GM12865 (cell line): ENCODE results near the gene MEGF11.

Experiments
- DNase-seq: peaks from one replicate; pipeline ENCODE4 v3.0.0; 2010; ENCODE audit warnings: low read depth
- H3K4me3 ChIP-seq: 2 replicates; pipeline ENCODE4 v1.5.1; 2011; ENCODE audit warnings: mild to moderate bottlenecking, low read depth, low read length, control low read depth
- TF ChIP-seq, protein P1 (sequence below): IDR thresholded peaks from 2 replicates; pipeline ENCODE4 v1.5.1; 2011; ENCODE audit warnings: low read length, control low read depth, low read depth, inconsistent platforms; ENCODE audit not compliant: insufficient read depth; ENCODE audit errors: missing control alignments

The MEGF11 gene

DNA sequence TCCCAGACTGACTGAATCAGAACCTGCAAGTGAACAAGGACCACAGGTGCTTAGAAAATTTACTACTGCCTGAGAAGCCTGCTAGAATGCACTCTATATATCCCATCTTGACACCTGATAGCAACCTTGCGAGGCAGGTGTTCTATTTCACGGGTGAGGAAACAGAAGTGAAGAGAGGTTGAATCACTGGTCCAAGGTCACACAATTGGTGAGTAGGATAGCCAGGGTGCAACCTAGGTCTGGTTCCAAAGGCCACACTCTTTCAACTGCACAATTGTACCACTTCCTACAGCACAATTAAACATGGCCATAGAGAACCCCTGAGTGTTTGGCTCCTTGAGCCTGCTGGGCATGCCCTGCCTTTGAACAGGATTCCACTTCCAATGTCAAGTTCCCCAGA, 297.2 kb downstream of the MEGF11 start:
- DNase-seq = no peak
- TF ChIP-seq, protein P1, sequence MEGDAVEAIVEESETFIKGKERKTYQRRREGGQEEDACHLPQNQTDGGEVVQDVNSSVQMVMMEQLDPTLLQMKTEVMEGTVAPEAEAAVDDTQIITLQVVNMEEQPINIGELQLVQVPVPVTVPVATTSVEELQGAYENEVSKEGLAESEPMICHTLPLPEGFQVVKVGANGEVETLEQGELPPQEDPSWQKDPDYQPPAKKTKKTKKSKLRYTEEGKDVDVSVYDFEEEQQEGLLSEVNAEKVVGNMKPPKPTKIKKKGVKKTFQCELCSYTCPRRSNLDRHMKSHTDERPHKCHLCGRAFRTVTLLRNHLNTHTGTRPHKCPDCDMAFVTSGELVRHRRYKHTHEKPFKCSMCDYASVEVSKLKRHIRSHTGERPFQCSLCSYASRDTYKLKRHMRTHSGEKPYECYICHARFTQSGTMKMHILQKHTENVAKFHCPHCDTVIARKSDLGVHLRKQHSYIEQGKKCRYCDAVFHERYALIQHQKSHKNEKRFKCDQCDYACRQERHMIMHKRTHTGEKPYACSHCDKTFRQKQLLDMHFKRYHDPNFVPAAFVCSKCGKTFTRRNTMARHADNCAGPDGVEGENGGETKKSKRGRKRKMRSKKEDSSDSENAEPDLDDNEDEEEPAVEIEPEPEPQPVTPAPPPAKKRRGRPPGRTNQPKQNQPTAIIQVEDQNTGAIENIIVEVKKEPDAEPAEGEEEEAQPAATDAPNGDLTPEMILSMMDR = no peak

GRCh38 chr15:65954289-65954741, 299.2 kb downstream of the MEGF11 start:
- no peak for DNase-seq
- TF ChIP-seq, protein P1 = no peak
- H3K4me3 ChIP-seq = no peak overlapping the region

More for the DNA sequence above, 297.2 kb downstream of the MEGF11 start:
- H3K4me3 ChIP-seq = no peak overlapping the region

DNA sequence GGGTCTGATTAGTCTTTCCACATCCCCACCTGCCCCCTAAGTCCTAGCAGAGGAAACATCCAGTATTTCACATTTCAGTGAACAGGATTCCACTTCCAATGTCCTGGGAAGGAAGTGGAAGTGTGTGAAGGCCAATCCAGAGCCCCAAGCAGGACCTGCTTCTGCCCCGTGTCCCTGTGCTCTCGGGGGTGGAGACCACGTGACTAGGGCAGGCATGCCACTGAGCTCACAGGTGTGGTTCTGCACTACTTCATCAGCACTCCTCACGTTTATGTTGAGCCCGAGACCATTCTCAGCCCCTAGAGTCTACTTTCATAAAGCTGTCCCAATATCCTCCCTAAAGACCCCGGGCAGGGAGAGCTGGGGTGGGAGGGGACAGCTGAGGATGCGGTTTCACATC, 299.9 kb downstream of the MEGF11 start:
- no peak for DNase-seq
- TF ChIP-seq, protein P1 = no peak
- no peak overlapping the region for H3K4me3 ChIP-seq

- TF ChIP-seq, protein P1 = no peak
- no peak overlapping the region for H3K4me3 ChIP-seq
- peak; percentile 22 for DNase-seq
Measured at GRCh38 chr15:65952391-65953053, 301.0 kb downstream of the MEGF11 start.

DNA sequence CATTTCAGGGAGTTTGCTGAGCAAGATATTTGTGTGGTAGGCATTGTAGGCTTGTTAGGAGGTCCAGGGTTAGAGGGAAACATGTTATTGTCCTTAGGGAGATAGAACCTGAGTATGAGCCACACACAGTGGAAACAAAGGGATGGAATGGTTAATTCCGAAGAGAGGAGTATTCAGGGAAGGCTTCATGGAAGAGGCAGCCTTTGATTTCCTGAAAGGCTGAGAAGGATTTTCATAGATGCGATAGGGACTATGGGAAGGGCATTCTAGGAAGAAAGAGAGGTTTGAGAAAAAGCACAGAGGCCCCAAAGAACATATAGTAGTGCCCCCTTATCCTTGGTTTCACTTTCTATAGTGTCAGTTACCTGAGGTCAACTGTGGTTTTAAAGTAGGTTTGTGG, 302.5 kb downstream of the MEGF11 start:
- DNase-seq = no peak
- TF ChIP-seq, protein P1 = no peak
- H3K4me3 ChIP-seq = no peak overlapping the region

GRCh38 chr15:65949491-65949890, 304.1 kb downstream of the MEGF11 start:
- DNase-seq = no peak
- TF ChIP-seq, protein P1 = no peak
- no peak overlapping the region for H3K4me3 ChIP-seq

DNA sequence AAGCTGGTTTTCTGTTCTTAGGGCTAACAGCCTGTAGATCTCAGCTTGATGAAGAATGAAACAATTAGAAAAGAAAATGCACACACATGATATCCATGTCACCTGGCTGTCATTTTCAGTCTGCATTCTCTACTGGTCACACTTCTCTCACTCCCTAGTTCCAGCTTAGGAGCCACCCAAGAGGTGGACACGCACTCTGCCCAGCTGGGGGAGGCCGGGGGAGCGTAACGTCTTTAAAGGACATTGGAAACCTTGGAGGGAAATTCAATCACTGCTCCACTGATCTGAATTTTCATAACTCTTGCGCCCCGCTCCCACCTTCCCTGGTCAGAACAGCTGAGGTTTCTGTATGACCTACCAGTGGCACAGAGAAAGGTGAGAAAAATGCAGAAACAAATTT, 304.5 kb downstream of the MEGF11 start:
- TF ChIP-seq, protein P1 = no peak
- H3K4me3 ChIP-seq = no peak overlapping the region

More for the DNA sequence above, 304.5 kb downstream of the MEGF11 start:
- DNase-seq = no peak
